NK-92 treated with Interleukin-12 subunit alpha and Interleukin-12 subunit beta, amount 100 ng/mL, for 24 hours (cell line): ENCODE results near the gene NFAM1.

Experiments used
- DNase-seq: peaks from one replicate; lab custom pipeline; 2025; lab: John Stamatoyannopoulos, UW

The NFAM1 gene

GRCh38 chr22:42432020-42432596 is at the start of gene NFAM1:
Gene NFAM1, minus strand, starts transcription at chr22:42432403. Its CDS starts 46 bp downstream, at chr22:42432357.
- no peak for DNase-seq

- DNase-seq = no peak
Observed at GRCh38 chr22:42475122-42475521, 42.9 kb upstream of the NFAM1 start.

GRCh38 chr22:42473484-42474193 is 41.4 kb upstream of the NFAM1 start:
- DNase-seq = no peak

- no peak for DNase-seq
Observed at GRCh38 chr22:42472671-42473070, 40.5 kb upstream of the NFAM1 start.

- no peak for DNase-seq
Observed at GRCh38 chr22:42471441-42471840, 39.2 kb upstream of the NFAM1 start.

- DNase-seq = no peak
Observed at GRCh38 chr22:42470366-42471082, 38.3 kb upstream of the NFAM1 start.

- DNase-seq = no peak
Observed at GRCh38 chr22:42468841-42469240, 36.6 kb upstream of the NFAM1 start.

- no peak for DNase-seq
Observed at GRCh38 chr22:42462016-42462415, 29.8 kb upstream of the NFAM1 start.

GRCh38 chr22:42461511-42461910 is 29.3 kb upstream of the NFAM1 start:
- DNase-seq = no peak

- DNase-seq = no peak
Observed at GRCh38 chr22:42459287-42460063, 27.3 kb upstream of the NFAM1 start.

GRCh38 chr22:42452916-42453315 is 20.7 kb upstream of the NFAM1 start:
- DNase-seq = no peak

GRCh38 chr22:42452456-42452855 is 20.3 kb upstream of the NFAM1 start:
- DNase-seq = no peak

- DNase-seq = no peak
Observed at GRCh38 chr22:42451499-42452145, 19.4 kb upstream of the NFAM1 start.

GRCh38 chr22:42450862-42451261 is 18.7 kb upstream of the NFAM1 start:
- no peak for DNase-seq

- no peak for DNase-seq
Observed at GRCh38 chr22:42446151-42446550, 13.9 kb upstream of the NFAM1 start.

GRCh38 chr22:42444077-42444904 is 12.1 kb upstream of the NFAM1 start:
- DNase-seq = no peak

GRCh38 chr22:42443240-42444076 is 11.3 kb upstream of the NFAM1 start:
- no peak for DNase-seq

- DNase-seq = no peak
Observed at GRCh38 chr22:42442748-42443147, 10.5 kb upstream of the NFAM1 start.

- no peak for DNase-seq
Observed at GRCh38 chr22:42440728-42441127, 8.5 kb upstream of the NFAM1 start.
